ENCODE measurements around the gene FAAP20. TPM values are rescaled to one million over a fixed set of nuclear protein-coding genes. Genes with fewer than 3 reads are reported as not detected.

FAAP20 gene
- total and polyA plus RNA-seq, 9 of the 15 experiments (the other 6 are each of a cell fraction or from before 2014, with no cell fraction given) = 0.58 to 143 (median 9.9) TPM

DNA sequence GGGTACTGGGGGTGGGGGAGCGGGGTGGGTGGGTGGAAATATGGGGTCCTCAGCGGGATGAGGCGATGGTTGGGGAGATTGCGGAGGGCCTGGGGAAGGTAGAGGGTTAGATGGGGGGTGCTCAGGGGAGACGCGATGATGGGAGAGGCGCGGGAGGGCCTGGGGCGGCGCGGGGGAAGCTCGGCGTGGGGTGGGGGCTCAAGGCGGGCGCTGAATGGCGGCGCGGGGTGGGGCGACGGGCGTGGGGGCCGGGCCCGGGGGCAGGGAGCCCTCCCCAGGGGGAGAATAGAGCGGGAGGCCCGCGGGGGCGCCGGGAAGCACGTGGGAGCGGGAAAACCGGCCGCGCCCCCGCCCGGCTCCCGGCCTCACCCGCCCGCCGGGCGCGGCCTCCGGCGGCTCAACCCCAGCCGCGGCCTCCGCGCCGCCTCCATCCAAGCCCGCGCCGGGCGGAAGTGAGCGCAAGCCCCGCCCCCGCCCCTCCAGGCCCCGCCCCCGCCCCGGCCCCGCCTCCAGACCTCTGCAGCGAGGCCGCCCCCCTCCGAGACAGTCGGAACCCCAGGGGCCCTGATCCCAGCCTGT is at the start of gene FAAP20 (continued):
- TF ChIP-seq ERF (CRISPR knock-in tag; IDR thresholded peaks at IDR 0.05) = no peak
- no peak for TF ChIP-seq NEUROD1 (IDR thresholded peaks at IDR 0.05; ENCODE audit: borderline replicate concordance, low read depth, low read length, partially characterized antibody)
- TF ChIP-seq, protein P1, sequence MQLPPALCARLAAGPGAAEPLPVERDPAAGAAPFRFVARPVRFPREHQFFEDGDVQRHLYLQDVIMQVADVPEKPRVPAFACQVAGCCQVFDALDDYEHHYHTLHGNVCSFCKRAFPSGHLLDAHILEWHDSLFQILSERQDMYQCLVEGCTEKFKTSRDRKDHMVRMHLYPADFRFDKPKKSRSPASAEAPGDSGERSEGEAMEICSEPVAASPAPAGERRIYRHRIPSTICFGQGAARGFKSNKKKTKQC (CRISPR knock-in tag; IDR thresholded peaks at IDR 0.05) = no peak
- TF ChIP-seq EZH2 (IDR thresholded peaks at IDR 0.05; ENCODE audit: borderline replicate concordance, low read depth, low read length) = no peak
- peak; percentile 55; the same call in 1 of the 2 replicates for TF ChIP-seq GTF2E2 (tag; IDR thresholded peaks at IDR 0.05)
- no peak; the same call in 1 of the 2 replicates for TF ChIP-seq POLR2H (tag; IDR thresholded peaks at IDR 0.05; ENCODE audit: low read depth)
- TF ChIP-seq SLC30A9 (CRISPR knock-in tag; IDR thresholded peaks at IDR 0.05) = no peak
- TF ChIP-seq, protein P2, sequence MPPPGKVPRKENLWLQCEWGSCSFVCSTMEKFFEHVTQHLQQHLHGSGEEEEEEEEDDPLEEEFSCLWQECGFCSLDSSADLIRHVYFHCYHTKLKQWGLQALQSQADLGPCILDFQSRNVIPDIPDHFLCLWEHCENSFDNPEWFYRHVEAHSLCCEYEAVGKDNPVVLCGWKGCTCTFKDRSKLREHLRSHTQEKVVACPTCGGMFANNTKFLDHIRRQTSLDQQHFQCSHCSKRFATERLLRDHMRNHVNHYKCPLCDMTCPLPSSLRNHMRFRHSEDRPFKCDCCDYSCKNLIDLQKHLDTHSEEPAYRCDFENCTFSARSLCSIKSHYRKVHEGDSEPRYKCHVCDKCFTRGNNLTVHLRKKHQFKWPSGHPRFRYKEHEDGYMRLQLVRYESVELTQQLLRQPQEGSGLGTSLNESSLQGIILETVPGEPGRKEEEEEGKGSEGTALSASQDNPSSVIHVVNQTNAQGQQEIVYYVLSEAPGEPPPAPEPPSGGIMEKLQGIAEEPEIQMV (tag; conservative IDR thresholded peaks at IDR 0.05; ENCODE audit: low read depth) = no peak
- no peak for TF ChIP-seq RHOXF2B (CRISPR knock-in tag; conservative IDR thresholded peaks at IDR 0.05)
- TF ChIP-seq, protein P3, sequence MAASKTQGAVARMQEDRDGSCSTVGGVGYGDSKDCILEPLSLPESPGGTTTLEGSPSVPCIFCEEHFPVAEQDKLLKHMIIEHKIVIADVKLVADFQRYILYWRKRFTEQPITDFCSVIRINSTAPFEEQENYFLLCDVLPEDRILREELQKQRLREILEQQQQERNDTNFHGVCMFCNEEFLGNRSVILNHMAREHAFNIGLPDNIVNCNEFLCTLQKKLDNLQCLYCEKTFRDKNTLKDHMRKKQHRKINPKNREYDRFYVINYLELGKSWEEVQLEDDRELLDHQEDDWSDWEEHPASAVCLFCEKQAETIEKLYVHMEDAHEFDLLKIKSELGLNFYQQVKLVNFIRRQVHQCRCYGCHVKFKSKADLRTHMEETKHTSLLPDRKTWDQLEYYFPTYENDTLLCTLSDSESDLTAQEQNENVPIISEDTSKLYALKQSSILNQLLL (CRISPR knock-in tag; IDR thresholded peaks at IDR 0.05; ENCODE audit: borderline replicate concordance) = no peak
- no peak for TF ChIP-seq CBFA2T3 (IDR thresholded peaks at IDR 0.05)
- TF ChIP-seq, protein P4, sequence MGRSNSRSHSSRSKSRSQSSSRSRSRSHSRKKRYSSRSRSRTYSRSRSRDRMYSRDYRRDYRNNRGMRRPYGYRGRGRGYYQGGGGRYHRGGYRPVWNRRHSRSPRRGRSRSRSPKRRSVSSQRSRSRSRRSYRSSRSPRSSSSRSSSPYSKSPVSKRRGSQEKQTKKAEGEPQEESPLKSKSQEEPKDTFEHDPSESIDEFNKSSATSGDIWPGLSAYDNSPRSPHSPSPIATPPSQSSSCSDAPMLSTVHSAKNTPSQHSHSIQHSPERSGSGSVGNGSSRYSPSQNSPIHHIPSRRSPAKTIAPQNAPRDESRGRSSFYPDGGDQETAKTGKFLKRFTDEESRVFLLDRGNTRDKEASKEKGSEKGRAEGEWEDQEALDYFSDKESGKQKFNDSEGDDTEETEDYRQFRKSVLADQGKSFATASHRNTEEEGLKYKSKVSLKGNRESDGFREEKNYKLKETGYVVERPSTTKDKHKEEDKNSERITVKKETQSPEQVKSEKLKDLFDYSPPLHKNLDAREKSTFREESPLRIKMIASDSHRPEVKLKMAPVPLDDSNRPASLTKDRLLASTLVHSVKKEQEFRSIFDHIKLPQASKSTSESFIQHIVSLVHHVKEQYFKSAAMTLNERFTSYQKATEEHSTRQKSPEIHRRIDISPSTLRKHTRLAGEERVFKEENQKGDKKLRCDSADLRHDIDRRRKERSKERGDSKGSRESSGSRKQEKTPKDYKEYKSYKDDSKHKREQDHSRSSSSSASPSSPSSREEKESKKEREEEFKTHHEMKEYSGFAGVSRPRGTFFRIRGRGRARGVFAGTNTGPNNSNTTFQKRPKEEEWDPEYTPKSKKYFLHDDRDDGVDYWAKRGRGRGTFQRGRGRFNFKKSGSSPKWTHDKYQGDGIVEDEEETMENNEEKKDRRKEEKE (IDR thresholded peaks at IDR 0.05; ENCODE audit: borderline replicate concordance in 1 of 2, control insufficient read depth in 1 of 2, low read depth in 2 of 2, low read length in 1 of 2) = no peak
- TF ChIP-seq, protein P5, sequence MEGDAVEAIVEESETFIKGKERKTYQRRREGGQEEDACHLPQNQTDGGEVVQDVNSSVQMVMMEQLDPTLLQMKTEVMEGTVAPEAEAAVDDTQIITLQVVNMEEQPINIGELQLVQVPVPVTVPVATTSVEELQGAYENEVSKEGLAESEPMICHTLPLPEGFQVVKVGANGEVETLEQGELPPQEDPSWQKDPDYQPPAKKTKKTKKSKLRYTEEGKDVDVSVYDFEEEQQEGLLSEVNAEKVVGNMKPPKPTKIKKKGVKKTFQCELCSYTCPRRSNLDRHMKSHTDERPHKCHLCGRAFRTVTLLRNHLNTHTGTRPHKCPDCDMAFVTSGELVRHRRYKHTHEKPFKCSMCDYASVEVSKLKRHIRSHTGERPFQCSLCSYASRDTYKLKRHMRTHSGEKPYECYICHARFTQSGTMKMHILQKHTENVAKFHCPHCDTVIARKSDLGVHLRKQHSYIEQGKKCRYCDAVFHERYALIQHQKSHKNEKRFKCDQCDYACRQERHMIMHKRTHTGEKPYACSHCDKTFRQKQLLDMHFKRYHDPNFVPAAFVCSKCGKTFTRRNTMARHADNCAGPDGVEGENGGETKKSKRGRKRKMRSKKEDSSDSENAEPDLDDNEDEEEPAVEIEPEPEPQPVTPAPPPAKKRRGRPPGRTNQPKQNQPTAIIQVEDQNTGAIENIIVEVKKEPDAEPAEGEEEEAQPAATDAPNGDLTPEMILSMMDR (IDR thresholded peaks at IDR 0.05 in 2 of 3, conservative IDR thresholded peaks at IDR 0.05 in 1 of 3; ENCODE audit: insufficient read depth in 2 of 3, low read depth in 1 of 3, low read length in 3 of 3) = no peak
- TF ChIP-seq ZNF354B (CRISPR knock-in tag; IDR thresholded peaks at IDR 0.05) = no peak
- TF ChIP-seq SIN3A (IDR thresholded peaks at IDR 0.05; ENCODE audit: borderline replicate concordance in 2 of 2, control insufficient read depth in 1 of 2, low read depth in 2 of 2, low read length in 2 of 2) = peak in 1 of 2 experiments; percentile 81; a peak in 1 of 4 replicates
- TF ChIP-seq, protein P6, sequence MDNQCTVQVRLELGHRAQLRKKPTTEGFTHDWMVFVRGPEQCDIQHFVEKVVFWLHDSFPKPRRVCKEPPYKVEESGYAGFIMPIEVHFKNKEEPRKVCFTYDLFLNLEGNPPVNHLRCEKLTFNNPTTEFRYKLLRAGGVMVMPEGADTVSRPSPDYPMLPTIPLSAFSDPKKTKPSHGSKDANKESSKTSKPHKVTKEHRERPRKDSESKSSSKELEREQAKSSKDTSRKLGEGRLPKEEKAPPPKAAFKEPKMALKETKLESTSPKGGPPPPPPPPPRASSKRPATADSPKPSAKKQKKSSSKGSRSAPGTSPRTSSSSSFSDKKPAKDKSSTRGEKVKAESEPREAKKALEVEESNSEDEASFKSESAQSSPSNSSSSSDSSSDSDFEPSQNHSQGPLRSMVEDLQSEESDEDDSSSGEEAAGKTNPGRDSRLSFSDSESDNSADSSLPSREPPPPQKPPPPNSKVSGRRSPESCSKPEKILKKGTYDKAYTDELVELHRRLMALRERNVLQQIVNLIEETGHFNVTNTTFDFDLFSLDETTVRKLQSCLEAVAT (IDR thresholded peaks at IDR 0.05) = no peak
- no peak for TF ChIP-seq CHD1 (IDR thresholded peaks at IDR 0.05; ENCODE audit: low read length)
